KG1 (cell line): ENCODE results near the gene PPM1E.

ENCODE experiments used
- DNase-seq: peaks from one replicate; lab custom pipeline; 2025; lab: John Stamatoyannopoulos, UW

Gene PPM1E

DNA sequence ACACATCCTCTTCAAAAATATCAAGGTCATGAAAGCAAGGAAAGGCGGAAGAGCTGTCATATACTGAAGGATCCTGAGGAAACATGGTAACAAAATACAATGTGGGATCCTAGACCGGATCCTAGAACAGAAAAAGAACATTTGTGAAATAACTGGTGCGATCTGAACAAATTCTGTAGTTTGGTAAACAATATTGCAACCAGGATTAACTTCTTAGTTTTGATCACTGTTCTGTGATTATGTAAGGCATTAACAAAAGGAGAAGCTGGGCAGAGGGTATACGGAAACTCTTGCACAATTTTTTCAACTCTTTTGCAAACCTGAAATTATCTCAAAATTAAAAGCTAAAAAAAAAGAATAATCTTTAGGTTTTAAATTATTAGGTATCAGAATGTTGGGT is 241.3 kb downstream of the PPM1E start:
- DNase-seq: no peak

DNA sequence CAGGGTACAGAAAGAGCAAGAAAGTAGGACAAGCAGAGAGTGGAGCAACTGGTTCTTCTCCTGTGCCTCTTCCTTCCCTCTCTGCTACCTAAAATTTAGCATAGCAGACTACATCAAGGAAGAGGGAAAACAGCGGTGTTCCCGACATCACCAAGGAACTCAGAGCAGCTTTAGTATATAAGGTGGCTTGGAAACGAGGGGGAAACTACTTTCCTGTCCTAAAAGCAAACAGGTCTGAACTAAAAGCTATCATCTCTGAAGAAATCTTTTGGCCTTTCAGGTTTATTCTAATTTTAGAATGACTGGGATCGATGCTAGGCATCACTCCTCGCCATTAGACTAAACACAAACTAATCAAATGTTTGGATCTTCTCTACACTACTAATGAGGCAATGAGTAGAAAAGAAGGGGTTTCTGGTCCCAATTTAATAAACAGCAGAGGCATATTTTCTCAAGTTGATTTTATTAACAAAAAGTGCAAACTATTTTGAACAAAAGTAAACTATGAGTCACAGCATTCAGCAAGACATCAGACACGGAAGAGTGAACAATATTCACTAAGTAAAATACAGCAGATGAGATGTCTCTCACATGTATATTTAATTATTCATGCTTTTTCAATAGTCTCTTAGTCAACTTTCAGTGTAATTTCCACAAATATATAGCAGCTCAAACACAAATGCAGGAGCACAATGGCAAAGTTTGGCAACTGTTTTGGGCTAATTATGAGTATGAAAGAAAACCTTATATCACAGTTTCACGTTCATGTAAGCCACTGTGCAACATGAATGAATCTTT is 242.3 kb downstream of the PPM1E start:
- DNase-seq: no peak

DNA sequence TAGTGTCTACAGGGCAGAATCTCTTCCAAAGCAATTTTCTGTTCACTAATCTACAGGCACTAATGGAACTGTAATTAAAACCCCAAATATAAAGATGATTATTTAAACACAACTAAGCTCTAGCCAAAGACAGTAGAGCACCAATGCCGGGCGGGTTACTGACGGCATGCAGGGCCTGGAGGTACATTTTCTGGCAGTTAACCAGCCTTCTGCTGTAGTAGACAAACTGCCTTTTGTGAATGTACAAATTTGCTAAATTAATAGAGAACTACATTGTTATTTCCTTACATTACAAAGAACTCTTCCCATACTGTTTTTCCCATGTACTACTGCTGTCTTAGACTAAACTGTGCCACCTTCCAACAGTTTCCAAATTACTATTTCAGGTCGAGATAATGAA is 243.2 kb downstream of the PPM1E start:
- no peak for DNase-seq

DNA sequence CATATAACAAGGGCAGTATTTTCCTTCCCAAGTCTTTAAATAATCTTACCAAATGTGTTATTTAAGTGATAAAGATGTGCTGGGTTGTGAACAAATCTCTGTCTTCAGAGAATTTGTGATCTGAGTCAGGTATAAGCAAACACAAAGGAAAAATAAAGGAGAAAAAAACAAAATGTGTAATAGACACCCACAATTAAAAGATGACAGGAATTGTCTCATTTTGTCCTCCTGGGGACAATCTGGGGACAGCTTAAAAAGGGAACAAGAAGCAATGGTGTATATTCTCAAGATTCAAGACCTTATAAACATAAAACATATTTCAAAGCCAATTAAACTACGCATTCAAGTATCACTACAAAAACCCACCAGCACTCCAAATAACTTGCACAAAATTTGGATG is 243.8 kb downstream of the PPM1E start:
- DNase-seq: no peak

DNA sequence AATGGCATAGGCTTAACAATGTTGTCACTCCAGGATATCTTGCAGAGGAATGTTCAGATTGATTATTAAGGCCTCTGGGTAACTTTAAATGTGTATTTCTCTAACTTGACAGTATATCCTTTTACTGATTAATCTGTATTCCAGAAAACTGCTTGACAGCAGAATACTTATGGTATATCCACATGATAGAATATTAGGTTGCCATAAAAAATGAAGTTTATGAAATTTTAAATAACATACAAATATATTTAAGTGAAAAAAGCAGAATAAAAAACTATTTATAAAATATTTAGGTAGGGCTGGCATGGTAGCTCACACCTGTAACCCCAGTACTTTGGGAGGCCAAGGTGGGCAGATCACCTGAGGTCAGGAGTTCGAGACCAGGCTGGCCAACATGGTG is 244.4 kb downstream of the PPM1E start:
- no peak for DNase-seq

DNA sequence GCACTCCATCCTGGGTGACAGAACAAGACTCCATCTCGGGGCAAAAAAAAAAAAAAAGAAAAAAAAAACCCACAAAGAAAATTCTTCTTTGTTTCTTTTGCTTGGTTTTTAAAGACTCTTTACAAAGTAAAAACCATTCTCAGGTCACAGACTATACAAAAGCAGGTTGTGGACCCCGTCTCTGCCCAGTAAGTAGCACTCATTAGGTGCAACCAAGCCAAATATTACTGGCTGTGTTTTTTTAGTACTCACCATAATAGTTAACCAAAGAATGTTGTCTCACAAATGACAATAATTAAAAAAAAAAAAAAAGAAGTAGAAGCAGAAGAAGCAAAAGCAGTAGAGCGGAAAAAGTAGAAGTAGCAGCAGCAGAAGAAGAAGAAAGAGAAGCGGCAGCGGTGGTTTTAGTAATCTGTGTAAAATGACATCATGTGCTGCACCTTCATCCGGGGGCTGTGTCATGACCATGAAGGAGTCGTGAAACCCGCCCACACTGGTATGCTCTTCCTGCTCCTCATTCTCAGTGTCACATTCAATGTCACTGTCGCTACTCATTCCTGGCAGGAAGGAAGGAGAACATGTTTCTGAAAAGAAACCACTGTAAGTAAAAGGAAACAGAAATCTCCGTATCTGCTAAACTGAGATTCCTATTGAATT is 245.6 kb downstream of the PPM1E start:
- DNase-seq: no peak

DNA sequence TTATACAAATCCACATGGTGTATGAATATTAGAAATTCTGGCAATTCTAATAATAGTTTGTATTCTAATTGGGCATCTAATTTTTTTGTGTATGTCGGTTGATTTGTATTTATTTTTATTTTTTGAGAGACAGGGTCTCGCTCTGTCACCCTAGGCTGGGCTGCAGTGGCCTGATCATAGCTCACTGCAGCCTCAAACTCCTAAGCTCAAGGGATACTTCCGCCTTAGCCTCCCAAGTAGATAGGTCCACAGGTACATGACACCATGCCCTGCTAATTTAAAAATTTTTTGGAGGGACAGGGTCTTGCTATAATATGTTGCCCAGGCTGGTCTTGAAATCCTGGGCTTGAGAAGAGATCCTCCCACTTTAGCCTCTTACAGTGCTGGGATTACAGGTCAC is 246.5 kb downstream of the PPM1E start:
- DNase-seq: no peak

DNA sequence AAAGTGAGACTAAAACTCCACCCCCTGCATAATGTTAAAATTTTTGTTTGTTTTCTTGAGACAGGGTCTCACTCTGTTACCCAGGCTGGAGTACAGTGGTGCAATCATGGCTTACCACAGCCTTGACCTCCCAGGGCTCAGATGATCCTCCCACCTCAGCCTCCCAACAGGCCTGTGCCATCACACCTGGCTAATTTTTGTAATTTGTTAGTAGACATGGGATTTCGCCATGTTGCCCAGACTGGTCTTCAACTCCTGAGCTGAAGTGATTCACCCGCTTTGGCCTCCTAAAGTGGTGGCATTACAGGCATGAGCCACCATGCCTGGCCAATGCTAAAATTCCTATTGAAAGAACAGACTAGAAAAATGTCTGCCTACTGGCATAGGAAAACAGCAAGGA is 247.2 kb downstream of the PPM1E start:
- no peak for DNase-seq

DNA sequence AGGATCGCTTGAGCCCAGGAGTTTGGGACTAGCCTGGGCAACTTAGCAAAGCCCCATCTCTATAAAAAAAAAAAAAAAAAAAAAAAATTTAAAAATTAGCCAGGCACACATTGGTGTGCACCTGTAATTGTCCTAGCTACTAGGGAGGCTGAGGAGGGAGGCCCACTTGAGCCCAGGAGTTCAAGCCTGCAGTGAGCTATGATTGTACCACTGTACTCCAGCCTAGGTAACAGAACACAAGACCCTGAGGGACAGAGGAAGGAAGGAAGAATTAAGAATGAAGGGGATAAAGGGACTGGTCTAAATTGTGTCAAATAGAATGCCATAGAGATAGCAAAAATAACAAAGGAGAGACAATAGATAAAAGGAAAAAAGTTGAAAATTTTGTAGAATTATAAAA is 248.2 kb downstream of the PPM1E start:
- no peak for DNase-seq

DNA sequence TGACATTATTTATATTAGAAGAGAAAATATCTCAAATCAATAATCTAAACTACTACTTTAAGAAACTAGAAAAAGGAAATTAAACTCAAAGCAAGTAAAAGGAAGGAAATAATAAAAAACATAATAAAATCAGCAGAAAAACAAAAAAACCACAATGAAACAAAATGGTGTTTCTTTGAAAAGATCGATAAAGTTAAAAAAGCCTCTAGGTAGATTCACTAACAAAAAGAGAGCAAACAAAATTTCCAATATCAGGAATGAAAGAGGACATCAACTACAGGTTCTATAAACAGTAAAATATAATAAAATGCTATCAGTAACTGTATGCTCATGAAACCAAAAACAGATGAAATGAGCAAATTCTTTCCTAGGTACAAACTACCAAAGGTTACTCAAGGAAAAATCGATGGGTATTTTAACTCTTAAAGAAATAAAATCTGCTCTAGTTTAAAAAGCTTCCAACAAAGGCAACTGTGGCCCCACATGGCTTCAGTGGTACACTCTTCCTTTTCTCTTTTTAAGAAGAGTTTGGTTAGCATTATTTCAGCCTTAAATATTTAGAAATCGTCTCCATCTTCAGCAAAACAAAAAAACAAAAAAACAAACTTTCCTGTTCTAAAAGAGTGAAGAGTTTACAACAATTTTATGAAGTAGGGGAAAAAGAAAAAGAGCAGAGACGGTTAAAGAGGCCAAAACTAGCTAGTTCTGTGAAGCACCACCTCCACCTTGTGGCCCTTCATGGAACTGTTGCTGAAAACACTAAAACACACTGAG is 248.9 kb downstream of the PPM1E start:
- peak; percentile 74 for DNase-seq

DNA sequence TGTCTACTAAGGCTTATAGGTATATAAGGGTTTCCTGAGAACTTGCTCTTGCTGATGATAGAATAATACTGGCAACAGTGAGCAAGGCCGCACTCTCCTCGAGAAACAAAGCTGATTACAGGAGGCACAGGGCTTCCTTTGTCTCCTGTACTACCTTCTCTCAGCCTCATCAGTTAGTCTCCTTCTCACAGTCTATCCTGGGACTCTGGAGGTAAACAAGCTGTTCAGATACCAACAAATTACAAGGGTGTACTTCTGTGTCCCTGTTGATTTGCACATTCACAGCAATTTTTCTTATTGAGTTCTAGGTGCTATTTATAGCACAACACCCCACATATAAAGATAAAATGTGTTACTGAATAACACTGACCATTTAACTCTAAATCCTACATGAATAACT is 252.3 kb downstream of the PPM1E start:
- DNase-seq: no peak

DNA sequence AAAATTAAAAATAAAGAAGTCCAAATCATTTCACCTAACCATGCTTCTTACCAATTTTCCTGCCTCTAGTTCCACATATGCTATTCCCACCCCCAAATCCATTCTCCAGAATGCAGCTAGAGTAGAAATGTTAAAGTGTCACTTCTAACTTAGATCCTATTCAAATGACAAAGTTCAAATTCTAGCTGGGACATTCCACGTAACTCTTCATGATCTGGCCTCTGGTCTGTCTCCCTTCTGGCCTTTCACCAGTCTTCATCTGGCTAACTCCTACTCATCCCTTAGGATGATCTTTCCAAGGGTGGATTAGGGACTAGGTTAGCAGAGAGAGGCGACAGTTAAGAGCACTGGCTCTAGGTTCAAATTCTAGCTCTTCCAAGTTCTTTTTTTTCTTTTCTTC is 253.1 kb downstream of the PPM1E start:
- DNase-seq: no peak

DNA sequence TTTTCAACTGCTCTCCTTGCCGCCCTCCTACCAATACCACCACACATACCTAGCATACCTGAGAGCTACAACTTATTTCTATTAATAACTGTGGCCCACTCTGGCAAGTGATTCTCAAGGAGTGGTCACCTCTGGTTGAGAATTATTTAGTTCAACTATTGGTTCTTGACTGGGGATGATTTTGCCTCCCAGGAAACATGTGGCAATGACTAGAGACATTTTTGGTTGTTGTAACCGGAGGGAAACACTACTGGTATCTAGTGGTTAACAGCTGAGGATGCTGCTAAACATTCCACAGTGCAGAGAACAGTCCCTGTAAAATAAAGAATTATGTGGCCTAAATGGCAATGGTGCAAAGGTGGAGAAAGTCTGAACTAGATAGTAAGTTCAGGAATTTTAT is 254.4 kb downstream of the PPM1E start:
- DNase-seq: no peak

DNA sequence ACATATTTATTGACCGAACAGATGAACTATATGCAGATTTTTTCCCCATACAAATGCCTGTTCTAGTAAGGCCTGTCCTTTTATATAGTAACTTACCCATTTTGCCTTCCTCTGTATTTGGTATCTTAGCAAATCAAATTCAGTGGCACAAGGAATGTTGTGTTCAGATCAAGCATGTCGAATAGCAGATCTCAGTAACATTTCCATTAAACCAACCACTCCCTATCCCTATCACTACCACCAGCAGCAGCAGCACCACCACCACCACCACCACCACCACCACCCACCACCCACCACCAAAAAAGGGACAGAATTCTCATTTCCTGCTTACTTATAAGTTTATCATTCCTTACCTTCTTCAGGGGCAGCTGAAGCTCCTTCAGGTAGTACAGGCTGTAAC is 256.3 kb downstream of the PPM1E start:
- DNase-seq: no peak

DNA sequence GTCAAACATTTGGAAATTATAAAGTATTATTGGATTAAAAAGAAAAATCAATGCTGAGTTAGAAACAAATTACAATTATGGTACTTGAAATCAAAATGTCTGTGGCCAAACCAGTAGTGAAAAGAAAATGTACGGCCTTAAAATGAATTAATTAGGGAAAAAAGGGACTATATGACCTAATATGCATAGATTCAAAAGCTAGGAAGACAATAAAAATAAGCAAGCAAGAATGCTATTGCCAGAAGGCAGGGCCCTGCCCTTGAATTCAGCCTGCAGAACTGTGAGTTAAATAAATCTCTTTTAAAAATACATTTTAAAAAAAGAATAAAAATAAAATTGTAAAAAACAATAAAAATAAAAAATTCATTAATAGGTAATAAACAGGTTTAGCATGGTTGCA is 262.4 kb downstream of the PPM1E start:
- no peak for DNase-seq

DNA sequence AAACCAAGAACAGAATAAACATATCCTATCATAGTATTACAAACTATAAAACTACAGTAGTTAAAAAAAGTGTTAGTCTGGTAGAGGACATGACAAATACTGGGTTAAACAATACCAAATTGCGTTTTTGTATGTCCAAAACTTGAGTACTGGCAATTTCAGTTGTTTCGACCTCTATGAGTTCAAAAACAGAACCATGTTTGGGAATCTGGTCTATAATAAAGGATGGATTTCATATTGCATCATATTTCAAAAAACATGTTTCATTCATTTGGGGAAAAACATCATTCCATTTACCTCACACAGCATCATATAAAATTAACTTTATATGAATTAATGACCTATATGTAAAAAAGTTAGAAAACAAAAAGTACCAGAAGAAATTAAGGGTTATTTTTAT is 269.3 kb downstream of the PPM1E start:
- no peak for DNase-seq

DNA sequence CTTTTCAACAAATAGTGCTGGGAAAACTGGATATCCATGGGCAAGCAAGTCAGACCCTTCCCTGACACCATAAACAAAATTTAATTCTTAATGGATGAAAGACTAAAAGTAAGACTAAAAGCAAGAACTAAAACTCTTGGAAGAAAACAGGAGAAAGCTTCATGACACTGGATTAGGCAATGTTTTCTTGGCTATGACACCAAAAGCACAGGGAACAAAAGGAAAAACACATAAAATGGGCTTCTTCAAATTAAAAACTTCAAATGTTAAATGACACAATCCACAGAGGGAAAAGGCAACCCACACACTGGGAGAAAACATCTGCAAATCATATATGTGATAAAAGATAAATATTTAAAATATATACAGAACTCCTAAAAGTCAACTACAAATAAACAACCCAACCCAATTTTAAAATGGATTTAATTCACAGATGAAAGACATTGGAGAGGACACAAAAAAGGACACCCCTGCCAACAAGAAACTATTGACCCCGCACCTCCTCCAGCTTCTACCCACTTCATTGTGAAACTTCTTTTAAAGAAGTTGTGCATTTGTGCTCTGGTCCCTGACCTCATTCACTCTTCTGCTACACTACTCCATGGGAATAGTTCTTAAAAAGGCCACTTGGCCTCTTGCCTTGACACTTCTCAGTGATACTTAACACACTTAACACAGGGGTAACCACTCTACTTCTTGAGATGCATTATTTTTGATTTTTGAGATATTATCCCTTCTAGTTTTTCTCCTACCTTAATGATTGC is 270.7 kb downstream of the PPM1E start:
- DNase-seq: no peak

DNA sequence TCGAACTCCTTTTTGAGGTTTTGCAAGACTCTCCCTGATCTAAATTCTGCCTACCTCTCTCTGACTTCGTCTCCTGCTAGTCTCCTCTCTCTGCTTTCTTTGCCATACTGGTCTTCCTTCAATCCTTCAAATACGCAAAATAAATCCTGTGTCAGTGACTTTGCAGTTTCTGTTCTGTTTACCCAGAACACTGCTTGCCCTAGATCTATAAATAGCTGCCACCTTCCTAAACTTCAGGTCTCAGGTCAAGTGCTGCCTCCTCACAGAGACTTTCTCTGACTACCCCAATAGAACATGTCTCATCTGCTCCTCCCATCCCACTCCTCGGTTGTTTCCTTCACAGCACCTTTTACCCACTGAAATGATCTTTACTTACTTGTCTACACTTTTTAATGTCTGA is 272.1 kb downstream of the PPM1E start:
- DNase-seq: no peak

DNA sequence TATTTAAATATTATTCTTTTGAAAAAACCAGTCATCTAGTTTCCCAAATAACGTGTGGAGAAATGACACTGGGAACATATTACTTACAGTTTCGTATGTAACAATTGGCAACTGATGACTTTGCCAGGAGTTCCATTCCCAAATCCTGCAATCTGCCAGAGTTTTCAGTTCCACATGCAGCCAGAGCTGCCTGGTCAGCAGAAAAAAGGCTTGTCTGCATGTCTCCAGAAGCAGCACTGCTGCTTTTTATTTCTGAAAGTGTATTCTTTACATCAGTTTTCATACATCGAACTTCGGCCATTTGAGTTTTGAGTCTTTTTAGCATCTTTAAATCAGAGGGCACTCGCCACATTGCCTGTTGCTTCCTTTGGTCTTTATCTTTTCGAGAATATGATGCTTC is 272.7 kb downstream of the PPM1E start:
- no peak for DNase-seq

DNA sequence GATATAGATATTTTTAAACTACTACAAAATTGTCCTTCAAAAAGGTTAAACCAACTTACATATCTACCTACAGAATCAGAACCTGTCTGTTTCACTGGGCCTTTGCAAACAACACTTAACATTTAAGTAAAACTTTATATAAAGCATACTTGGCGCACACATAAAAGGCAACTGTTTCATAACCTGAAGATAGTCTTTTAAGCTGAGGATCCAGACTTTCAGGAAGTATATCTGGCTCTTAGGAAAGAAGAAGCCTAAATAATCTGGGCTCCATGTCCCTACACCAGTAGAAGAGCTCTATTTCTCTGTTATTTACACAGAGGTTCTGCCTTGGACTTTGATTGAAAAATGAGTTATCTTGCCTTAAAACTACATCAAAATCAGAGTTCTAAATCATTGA is 275.2 kb downstream of the PPM1E start:
- DNase-seq: no peak
